Measurements from ENCODE around the gene CEP164.

DNA sequence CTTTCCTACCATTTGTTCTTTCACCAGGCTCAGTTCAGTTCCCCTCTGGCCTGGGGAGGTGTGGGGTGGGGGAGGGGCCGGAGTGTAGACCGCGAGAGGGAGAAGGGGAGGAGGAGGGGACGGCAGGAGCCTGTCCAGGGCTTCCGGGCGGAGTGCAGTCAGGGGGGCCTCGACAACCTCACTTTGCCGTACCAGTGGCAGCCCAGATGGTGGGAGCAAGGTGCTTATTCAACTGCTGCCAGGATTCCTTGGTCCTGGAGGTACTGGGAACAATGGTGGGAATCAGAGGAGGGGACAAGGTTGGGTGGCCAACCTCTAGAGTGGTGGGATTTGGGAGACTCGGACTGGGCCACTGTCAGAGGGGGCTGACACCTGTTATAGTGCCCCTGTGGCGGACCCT lies 12.8 kb upstream of the CEP164 start:
- TF ChIP-seq CTCF (IDR thresholded peaks at IDR 0.05; ENCODE audit: low read depth, low read length) (no peak), EZH2phosphoT487 (IDR thresholded peaks at IDR 0.05; ENCODE audit: low read depth) (no peak)

Measured in OCI-LY3 (cell line).